Omental fat pad (tissue), 4 donors: ENCODE measurements around the gene CTDNEP1. TPM values are rescaled to one million over a fixed set of nuclear protein-coding genes. Genes with fewer than 3 reads are reported as not detected.
A peak's percentile ranks its signal among the peaks of the same experiment; 100 is the strongest.

Source experiments
- ATAC-seq: fragments of 150-250 bp; one replicate; pipeline ENCODE4 v1.9.1; 2016; ENCODE audit warnings: mild to moderate bottlenecking, moderate library complexity; ENCODE audit not compliant: low FRiP score
- DNase-seq: peaks from one replicate; pipeline ENCODE4 v3.0.0-alpha.2; 2019; ENCODE audit warnings: low spot score
- CTCF ChIP-seq, 3 donors: fragments of 450-650 bp; IDR thresholded peaks; one replicate each; pipeline ENCODE4 v1.5.1; 2016 to 2017; ENCODE audit warnings: antibody characterized with exemption in 3 of 3, mild to moderate bottlenecking in 3 of 3, moderate library complexity in 2 of 3
- total RNA-seq, 4 donors: library from RNA; depleted of rRNA; stranded (reverse); fragments of >200 nt; gene quantifications; one replicate each; pipeline ENCODE4 v1.1.0, GENCODE V29; 2016

The CTDNEP1 gene
- total RNA-seq, 4 donors from 2014 or later: 47.9 to 66.2 (median 61.8) TPM

GRCh38 chr17:7243453-7243729, 8.1 kb downstream of the CTDNEP1 start:
- no peak for TF ChIP-seq CTCF (IDR thresholded peaks at IDR 0.05)
- DNase-seq (no peak), ATAC-seq (no peak)

DNA sequence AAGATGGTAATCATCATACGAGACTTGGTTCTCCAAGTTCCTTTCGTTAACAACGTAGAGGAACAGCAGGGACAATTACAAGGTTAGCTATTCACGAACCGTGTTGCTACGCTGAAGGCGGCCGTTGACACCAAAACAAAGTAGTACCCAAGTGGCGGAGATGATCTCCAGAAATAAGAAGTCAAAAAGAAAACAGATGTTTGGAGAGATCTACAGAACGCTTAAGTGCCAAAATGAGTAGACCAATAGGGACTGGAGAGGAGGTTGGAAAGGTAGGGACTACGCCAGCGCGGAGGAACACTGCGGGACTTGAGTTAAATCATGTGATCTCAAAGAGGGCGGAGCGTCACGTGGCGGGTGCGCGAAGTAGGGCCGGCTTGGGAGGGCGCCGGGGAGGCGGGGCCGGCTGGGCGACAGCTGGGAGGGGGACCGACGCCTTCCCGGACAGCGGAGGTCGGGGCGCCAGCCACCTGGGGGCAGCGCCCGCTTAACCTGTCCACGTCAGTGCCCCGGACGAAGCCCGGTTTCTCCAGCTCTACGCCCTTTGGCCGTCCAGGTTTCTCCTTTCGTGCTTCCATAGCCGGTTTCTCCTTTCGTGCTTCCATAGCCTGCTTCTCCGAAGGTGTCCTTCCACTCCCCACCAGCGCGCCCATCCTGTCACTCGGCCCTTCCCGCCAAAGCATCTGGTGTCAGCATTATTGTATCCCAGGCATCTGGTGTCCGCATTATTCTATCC, 8.6 kb downstream of the CTDNEP1 start:
- DNase-seq (peak; percentile 97), ATAC-seq (peak; percentile 45)
- TF ChIP-seq CTCF (IDR thresholded peaks at IDR 0.05): no peak

- peak; percentile 94 for DNase-seq
- ATAC-seq: peak; percentile 34
- no peak for TF ChIP-seq CTCF (IDR thresholded peaks at IDR 0.05)
Observed at GRCh38 chr17:7241783-7242716, 9.5 kb downstream of the CTDNEP1 start, which contains the start of gene GABARAP. Gene GABARAP, minus strand, starts transcription at chr17:7242449. Its CDS starts 119 bp downstream, at chr17:7242330.

GRCh38 chr17:7241090-7241733, 10.3 kb downstream of the CTDNEP1 start:
- no peak for DNase-seq
- no peak for ATAC-seq
- TF ChIP-seq CTCF (IDR thresholded peaks at IDR 0.05): no peak

- TF ChIP-seq CTCF (IDR thresholded peaks at IDR 0.05): no peak
Observed at GRCh38 chr17:7240375-7240774, 11.2 kb downstream of the CTDNEP1 start.

DNA sequence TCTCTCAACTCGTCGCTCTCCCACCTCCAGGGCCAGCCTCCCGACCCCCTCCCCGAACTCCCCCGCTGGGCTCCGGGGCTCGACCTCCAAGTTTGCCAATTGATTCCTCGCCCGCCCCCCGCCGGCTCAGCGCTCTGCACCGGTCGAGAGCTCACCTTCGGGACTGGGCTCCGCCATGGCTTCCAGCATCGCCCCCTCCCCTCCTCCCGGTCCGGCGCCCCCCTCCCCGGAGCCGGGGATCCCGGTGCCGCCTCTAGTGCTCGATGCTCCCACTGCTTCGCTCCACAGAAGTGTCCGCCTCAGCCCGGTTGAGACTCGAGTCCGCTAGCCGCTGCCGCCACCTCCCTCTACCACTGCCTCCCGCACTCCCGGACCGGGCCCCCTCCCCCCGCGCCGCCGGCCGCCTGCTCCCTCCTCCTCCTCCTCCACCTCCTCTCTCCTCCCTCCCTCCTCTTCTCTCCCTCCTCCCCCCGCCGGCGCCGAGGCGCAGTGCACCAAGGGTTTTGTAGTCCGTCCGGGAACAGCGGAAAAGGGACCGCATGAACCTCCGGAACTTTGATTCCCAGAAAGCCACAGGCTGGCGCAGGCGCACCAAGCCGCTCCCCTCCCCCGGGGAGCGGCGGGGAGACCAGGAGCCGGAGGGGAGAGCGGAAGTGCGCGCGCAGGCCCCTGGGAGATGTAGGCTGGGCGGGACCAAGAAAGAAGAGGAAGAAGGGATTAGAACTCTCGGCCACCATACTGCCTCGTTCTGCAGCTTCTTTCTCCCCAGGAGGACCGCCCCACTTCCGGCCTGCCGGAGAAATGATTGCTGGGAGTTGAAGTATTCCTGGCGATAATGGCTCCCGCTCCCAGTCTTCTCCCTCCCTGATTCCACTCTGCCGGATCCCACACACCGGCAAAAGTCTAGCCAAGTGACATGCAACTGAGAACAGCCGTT, 12.2 kb downstream of the CTDNEP1 start, which contains the start of gene PHF23:
Gene PHF23 (minus strand): TSS at position 367 of the 937 bp plus-strand sequence. CDS start 178 bp downstream, at position 189.
- TF ChIP-seq CTCF (IDR thresholded peaks at IDR 0.05): no peak
- ATAC-seq (peak; percentile 77), DNase-seq (peak; percentile 92)

More at GRCh38 chr17:7240375-7240774, 11.2 kb downstream of the CTDNEP1 start:
- ATAC-seq (no peak), DNase-seq (no peak)
